GM19467 (cell line): ENCODE measurements around the gene INS.
"Not testable (repeated sequence)": the region's sequence is repeated elsewhere in the genome, so short reads cannot be mapped to it uniquely, and the experiment has no call there.

Source experiments
- ATAC-seq: cut with Tn5 transposase; IDR thresholded peaks from one replicate; pipeline ENCODE4 v1.9.1; 2021; ENCODE audit warnings: mild to moderate bottlenecking, moderate library complexity; ENCODE audit not compliant: unreplicated experiment

The INS gene

DNA sequence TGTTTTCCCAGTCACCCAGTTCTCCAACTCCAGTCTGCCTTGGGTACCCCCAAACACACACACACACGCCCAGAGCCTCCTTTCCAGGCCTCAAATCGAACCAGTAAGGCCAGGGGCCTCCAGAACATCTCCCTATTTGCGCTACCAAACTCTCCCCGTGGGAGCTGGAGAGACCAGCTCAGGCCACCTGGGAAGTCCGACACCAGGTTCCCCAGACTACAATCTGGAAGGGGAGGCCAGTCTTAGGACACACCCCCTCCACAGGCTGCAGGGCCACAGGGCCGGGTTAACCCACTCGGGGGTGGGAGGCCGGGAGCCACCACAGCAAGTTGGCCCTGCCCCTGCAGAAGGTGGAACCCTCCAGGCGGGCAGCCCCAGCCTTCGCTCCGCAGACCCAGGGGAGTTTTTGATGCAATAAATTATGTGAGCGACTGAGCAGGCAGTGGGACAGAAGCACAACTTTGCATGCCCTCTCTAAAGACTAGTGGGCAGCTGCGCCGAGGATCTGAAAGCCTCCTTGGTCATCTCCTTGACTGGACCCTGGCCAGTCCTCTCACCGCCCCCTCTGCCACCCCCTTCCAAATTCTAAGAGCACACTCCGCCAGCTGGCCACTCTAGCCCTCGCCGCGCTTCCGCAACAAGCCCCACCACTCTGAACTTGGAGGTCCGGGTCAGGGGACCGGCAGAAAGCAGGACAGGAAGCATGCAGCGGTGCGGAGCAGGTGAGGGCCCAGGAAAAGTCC lies 24.6 kb downstream of the INS start:
- ATAC-seq: no peak

DNA sequence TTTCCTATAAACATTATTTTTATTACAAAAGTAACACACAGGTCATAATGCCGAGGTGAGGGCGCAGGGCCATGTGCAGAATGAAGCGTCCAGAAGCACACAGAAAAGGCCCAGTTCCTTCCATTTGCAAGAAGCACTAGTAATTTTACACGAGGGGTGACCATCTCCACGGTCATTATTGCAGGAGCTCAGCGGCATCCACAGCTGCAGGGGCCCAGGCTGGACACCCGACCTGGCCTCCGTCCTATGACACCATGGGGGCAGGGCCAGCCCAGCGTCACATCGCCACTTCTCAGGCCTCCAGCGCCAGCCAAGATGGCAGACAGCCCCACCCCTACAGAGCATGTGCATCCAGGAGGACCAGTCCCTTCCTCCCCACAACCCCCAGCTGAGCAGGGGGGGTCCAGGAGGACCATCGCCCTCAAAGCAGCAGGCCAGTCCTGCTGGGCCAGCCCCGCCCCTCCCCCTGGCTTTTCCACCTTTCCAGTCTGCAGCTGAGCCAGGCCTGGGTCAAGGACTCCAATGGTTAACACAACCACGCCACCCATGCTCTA lies 25.3 kb downstream of the INS start:
- ATAC-seq: no peak

DNA sequence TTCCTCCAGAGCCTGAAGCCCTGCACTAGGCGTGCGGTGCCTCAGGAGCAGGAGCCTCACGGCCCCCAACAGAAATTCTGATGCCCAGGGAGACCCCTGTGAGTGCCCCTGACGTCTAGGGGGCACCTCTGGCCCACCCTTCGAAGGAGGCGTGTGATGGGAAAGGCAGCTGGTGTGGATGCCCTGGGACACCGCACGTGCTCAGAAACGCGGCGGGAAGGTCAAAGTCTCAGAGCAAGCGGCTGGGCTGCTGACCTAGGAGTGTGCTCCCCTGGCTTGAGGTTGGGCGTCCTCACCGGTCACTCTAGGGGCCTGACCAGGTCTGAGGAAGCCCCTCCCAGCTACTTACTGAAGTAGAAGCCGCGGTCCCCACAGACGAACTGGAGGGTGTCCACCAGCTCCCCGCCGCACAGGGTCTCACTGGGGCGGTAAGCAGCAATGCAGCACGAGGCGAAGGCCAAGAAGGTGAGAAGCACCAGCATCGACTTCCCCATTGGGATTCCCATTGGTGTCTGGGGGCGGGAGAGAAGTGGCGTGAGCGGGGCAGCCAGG lies 25.9 kb downstream of the INS start:
- no peak for ATAC-seq

- ATAC-seq: no peak
Measured at GRCh38 chr11:2134022-2135010, 26.7 kb downstream of the INS start.

DNA sequence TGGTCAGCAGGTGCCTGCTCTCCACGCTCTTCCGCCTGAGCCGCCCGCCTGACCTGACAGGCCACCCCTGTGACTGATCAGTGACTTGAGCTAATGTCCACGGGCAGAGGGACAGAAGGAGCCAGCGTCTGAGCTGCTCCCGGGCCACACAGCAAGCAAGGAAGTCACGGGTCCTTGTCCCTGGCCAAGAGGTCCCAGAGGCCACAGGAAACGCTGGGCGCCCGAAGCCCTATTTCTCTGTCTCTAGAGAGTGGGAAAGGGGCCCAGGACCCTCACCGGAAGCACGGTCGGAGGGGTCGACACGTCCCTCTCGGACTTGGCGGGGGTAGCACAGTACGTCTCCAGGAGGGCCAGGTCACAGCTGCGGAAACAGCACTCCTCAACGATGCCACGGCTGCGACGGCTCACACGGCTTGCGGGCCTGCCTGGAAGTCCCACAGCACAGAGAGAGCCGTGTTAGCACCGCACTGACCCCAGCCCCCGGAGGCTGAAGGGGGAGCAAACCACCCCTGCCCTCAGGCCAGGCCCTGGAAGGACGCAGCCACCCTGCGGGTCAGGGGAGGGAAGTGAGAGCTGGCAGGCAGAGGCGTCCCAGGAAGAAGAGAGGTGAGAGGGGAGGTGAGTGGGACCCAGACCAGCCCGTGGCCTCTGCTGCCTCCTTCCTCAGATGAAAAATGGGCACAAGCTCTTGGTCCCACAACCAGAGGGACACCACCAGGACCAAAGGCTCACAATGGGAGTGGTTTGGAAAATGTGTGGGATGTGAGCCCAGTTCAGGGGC lies 27.6 kb downstream of the INS start:
- no peak for ATAC-seq

GRCh38 chr11:2132874-2133240 lies 28.2 kb downstream of the INS start:
- no peak for ATAC-seq

DNA sequence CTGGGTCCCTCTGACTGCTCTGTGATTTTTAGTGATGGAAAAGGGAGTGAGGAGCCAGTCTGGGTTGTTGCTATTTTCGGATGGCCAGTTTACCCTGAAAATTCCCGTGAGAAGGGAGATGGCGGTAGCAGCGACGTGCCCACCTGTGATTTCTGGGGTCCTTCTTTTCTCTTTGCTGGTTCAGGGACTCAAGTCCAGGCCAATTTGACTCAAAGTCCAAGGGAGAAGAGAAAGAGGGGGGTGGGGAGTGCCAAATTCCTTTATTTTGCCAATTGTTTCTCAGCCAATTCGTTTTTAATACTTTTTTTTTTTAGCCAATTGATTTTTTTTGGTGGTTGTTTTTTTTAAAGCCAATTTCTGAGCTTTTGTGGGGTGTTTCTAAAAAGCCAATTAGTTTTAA lies 28.8 kb downstream of the INS start:
- no peak for ATAC-seq

DNA sequence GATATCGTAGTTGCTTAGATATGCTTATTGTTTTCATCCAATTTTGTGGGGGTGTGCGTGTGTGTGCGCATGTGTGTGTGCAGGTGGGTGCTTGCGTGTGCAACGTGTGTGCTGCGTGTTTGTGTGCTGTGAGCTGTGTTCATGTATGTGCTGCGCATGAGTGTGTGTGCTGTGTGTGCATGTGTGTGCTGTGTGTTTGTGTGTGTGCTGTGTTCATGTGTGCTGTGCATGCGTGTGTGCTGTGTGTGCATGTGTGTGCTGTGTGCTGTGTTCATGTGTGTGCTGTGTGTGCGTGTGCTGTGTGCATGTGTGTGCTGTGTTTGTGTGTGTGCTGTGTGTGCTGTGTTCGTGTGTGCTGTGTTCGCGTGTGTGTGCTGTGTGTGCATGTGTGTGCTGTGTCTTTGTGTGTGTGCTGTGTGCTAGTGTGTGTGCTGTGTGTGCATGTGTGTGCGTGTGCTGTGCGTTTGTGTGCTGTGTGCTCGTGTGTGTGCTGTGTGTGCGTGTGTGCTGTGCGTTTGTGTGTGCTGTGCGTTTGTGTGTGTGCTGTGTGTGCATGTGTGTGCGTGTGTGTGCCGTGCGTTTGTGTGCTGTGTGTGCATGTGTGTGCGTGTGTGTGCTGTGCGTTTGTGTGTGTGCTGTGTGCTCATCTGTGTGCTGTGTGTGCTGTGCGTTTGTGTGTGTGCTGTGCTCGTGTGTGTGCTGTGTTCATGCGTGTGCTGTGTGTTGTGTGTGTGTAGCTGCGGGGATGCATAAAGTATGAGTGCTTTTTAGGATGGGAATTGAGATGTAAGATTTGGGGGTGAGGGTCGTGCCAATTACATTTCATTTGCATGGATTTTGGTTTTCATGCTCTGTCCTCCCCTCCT lies 29.4 kb downstream of the INS start:
- ATAC-seq: no peak

DNA sequence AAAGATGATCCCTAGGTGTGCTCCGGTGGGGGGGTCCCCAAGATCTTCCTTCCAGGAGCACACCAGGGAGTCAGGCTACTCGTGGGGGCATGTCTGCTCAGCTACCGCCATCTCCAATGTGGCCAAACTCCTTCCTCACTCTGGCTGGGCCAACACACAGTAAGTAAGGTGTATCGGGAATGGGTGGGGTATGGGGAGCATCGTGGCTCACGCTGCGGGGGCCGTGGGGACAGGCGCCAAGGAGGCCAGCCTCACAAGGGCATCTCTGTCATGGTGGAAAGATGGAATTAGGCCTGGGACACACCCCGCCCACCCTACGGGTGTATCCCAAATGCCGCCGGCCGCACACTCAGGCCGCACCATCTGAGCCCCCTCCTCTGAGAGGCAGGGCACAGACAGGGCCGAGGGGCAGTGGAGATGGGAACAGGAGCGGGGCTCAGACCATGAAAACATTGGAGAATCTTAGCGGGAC lies 30.1 kb downstream of the INS start:
- no peak for ATAC-seq

DNA sequence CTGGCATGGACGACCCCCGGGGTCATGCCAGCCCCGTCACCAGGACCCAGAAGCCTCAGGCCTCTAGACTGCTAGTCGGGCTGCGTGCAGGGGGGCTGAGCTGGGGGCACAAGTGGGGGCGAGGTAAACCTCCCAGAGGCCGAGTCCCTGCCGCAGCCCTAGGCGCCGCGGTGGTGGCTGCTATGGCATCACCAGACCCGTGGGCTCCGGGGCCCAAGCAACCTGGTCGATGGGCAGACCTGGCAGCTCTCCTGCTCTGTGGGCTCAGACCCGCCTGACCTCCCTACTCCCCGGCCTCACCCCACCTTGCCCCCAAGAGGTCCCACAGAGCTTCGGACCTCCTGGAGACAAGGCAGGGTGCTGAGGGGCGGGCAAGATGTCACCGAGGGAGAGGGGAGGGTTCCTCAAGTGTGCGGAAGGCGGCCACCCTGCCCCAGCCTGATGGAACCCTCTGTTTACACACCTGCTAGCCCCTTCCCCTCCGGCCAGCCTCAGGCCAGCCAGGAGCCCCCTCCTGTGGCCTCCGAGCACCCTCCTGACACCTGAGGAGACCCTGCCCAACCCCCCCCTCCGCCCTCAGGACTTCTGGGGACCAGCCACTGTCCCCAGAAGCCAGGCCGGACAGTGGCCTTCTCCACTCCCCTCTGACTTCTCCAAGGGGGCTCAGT lies 31.2 kb downstream of the INS start:
- ATAC-seq: no peak

DNA sequence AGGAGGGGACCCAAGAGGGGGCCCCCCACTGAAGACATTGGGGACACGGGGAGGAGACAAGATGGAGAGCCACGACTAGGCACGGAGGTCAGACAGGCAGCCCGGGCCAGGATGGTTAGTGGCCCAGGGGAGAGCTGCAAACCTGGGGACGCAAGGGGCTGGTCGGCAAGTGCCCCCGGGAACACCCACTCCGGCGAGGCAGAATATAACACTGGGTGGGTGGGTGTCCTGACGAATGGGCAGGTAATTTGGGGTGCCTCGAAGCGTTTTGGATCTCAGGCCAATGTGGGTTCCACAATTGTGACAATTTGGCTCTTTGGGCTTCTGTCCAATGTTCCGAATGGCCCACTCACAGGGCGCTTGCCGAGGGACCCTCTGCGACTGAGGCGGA lies 31.7 kb downstream of the INS start:
- no peak for ATAC-seq

DNA sequence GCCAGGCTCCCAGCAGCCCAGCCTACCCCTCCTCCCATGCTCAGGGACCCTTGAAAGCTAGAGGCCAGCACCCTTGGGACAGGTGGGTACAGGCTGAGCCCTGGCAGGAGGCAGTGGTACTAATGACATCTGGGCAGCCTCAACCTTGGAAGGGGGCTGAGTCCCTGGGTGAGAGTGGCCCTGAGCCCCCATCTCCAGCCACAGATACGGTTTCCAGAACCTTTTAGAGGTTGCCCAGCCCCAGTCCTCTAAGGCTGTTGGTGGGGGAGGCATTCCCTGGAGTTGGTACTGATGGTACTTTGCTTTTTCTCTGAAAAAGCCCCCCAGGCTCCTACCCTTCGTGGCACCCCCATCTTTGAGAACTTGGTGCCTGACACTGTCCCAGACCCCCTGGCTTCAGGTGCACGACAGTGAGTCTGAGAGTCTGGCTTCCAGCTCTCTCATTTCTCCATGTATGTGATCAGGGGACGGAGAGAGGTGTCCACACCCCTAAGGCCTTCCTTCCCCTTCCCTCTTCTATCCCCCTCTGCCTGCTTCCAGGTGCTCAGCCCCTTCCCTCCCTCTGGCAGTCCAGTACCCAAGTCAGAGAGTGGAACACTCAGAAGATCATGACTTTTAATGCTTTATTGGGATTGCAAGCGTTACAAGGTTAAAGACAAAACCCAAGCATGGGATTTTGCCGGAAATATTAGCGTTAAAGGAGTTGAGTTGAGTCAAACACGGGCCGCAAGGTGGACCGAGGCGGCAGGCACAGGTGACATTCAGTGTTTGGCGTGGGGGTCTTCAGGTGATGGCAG lies 32.3 kb downstream of the INS start:
- no peak for ATAC-seq

DNA sequence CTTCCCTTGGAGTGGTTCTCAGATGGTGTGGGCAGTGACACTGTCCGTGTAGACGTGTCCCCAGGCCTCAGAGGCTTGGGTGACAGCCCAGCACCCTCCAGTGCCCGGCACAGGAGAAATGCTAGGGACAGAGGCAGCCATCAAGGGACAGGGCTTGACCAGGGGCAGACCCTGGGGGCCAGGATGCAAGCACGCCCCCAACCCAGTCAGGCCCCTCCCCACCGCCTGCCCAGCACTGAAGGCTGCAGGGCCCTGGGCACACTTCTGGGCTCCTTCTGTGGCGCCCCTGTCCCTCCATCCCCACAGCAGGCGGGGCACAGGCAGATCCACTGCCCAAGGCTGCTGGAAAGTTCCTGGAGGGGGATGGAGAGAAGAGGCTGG lies 32.9 kb downstream of the INS start:
- no peak for ATAC-seq

- ATAC-seq: no peak
Measured at GRCh38 chr11:2127482-2128129, 33.4 kb downstream of the INS start.

- ATAC-seq: no peak
Measured at GRCh38 chr11:2126520-2127085, 34.4 kb downstream of the INS start.

DNA sequence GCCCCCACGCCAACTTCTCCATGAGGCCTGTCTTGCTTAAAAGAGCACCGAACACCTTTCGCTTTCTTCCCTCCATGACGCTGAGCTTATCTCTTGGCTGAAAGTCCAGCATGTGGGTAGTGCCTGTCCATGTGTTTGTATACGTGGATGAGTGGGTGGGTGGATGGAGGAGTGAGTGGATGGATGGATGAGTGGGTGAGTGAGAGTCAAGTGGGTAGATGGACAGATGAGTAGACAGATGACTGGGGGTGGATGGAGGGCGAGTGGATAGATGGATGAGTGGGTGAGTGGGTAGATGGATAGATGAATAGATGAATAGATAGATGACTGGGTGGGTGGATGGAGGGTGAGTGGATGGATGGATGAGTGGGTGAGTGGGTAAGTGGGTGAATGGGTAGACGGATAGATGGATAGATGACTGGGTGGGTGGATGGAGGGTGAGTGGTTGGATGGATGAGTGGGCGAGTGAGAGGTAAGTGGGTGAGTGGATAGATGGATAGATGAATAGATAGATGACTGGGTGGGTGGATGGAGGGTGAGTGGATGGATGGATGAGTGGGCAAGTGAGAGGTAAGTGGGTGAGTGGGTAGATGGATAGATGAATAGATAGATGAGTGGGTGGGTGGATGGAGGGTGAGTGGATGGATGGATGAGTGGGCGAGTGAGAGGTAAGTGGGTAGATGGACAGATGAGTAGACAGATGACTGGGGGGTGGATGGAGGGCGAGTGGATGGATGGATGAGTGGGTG lies 36.1 kb downstream of the INS start:
- not testable (repeated sequence) for ATAC-seq

GRCh38 chr11:2123628-2123960 lies 37.4 kb downstream of the INS start:
- no peak for ATAC-seq
